Measurements from ENCODE around the gene GFM1. TPM values are rescaled to one million over a fixed set of nuclear protein-coding genes. Genes with fewer than 3 reads are reported as not detected.

Gene GFM1
- total RNA-seq, 1 donor from 2014 or later, result 20.8 TPM

GRCh38 chr3:158711886-158712285 lies 67.6 kb downstream of the GFM1 start:
- H3K4me3 ChIP-seq (ENCODE audit: low read depth, low read length), result no peak overlapping the region
- no peak for TF ChIP-seq CTCF (conservative IDR thresholded peaks at IDR 0.05; ENCODE audit: low read depth, low read length)
- DNase-seq (ENCODE audit: low read depth), result peak; percentile 36

DNA sequence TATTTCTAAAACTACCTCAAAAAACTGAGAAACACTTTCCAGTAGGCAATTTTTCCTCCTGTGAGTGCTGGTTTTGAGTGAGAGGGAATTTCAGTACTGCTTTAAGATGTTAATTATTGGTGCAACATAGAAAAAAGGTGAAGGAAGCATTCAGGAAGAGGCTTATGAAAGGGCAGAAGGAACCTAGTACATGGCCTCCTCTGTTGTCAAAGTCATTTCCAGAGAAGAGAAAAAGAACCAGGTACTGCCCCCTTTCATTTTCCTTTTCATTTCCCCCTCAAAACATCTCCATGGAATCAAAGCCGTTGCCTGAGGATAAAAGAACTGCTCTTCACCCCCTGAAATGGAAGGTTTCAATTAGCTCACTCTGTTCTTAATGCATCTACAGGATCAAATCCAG lies 68.1 kb downstream of the GFM1 start:
- no peak for DNase-seq (ENCODE audit: low read depth)
- TF ChIP-seq CTCF (conservative IDR thresholded peaks at IDR 0.05; ENCODE audit: low read depth, low read length), result no peak
- H3K4me3 ChIP-seq (ENCODE audit: low read depth, low read length), result no peak overlapping the region

GRCh38 chr3:158713094-158713499 lies 68.8 kb downstream of the GFM1 start:
- no peak for TF ChIP-seq CTCF (conservative IDR thresholded peaks at IDR 0.05; ENCODE audit: low read depth, low read length)
- H3K4me3 ChIP-seq (ENCODE audit: low read depth, low read length), result no peak overlapping the region
- no peak for DNase-seq (ENCODE audit: low read depth)

GRCh38 chr3:158717576-158717975 lies 73.2 kb downstream of the GFM1 start:
- TF ChIP-seq CTCF (conservative IDR thresholded peaks at IDR 0.05; ENCODE audit: low read depth, low read length), result no peak

GRCh38 chr3:158718490-158719170 lies 74.3 kb downstream of the GFM1 start:
- TF ChIP-seq CTCF (conservative IDR thresholded peaks at IDR 0.05; ENCODE audit: low read depth, low read length), result no peak
- no peak overlapping the region for H3K4me3 ChIP-seq (ENCODE audit: low read depth, low read length)
- peak; percentile 47 for DNase-seq (ENCODE audit: low read depth)

More at GRCh38 chr3:158717576-158717975, 73.2 kb downstream of the GFM1 start:
- H3K4me3 ChIP-seq (ENCODE audit: low read depth, low read length), result no peak overlapping the region
- no peak for DNase-seq (ENCODE audit: low read depth)

GRCh38 chr3:158722108-158722507 lies 77.8 kb downstream of the GFM1 start:
- DNase-seq (ENCODE audit: low read depth), result no peak
- TF ChIP-seq CTCF (conservative IDR thresholded peaks at IDR 0.05; ENCODE audit: low read depth, low read length), result no peak
- H3K4me3 ChIP-seq (ENCODE audit: low read depth, low read length), result no peak overlapping the region

DNA sequence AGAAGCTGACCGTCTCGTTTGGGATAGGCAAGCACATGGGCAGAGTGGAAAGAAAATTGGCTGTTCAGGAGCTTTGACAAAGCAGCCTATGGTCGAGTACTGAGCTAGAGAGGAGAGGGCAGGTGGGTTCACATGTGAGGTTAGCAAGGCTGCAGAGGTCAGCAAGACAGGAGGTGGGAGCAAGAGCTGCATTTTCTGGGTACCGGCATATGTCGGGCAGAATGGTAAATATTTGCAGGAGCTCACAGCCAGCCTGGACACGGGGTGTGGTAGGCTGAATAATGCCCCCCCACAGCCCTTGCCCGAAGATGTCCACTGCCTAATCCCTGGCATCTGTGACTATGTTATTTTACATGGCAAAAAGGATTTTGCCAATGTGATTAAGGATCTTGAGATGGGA lies 79.7 kb downstream of the GFM1 start:
- TF ChIP-seq CTCF (conservative IDR thresholded peaks at IDR 0.05; ENCODE audit: low read depth, low read length), result no peak
- no peak overlapping the region for H3K4me3 ChIP-seq (ENCODE audit: low read depth, low read length)
- no peak for DNase-seq (ENCODE audit: low read depth)
